MG63 (cell line): ENCODE results near the gene LILRA5. TPM values are rescaled to one million over a fixed set of nuclear protein-coding genes. Genes with fewer than 3 reads are reported as not detected.
"Not testable (repeated sequence)": the region's sequence is repeated elsewhere in the genome, so short reads cannot be mapped to it uniquely, and the experiment has no call there.

Source experiments
- DNase-seq: peaks from one replicate; pipeline ENCODE4 v3.0.0-alpha.2; 2020
- H3K27me3 ChIP-seq: fragments of 250-450 bp; sonication (Bioruptor Pico); 2 replicates; pipeline ENCODE4 v1.5.1; 2020; ENCODE audit warnings: mild to moderate bottlenecking, moderate library complexity
- H3K36me3 ChIP-seq: fragments of 250-450 bp; sonication (Bioruptor Pico); 2 replicates; pipeline ENCODE4 v1.5.1; 2020; ENCODE audit warnings: mild to moderate bottlenecking, moderate library complexity
- H3K4me3 ChIP-seq: fragments of 250-450 bp; sonication (Bioruptor Pico); 2 replicates; pipeline ENCODE4 v1.5.1; 2020; ENCODE audit warnings: mild to moderate bottlenecking, moderate library complexity
- H3K9me3 ChIP-seq: fragments of 250-450 bp; sonication (Bioruptor Pico); 2 replicates; pipeline ENCODE4 v1.5.1; 2020; ENCODE audit warnings: mild to moderate bottlenecking, moderate library complexity
- total RNA-seq: library from RNA; depleted of rRNA; stranded (reverse); fragments of >200 nt; shearing (Covaris generic); gene quantifications from 2 replicates; pipeline ENCODE4 v1.2.3, GENCODE V29; 2014; ENCODE audit warnings: low replicate concordance; rRNA removed

The LILRA5 gene
- total RNA-seq: not detected in 2 replicates

GRCh38 chr19:54312436-54313377, at the start of gene LILRA5:
LILRA5 (minus strand) TSS chr19:54313166; CDS start chr19:54313019, 147 bp downstream.
- H3K4me3 ChIP-seq: no peak within 1 kb of the TSS
- no peaks in the 10 kb centered on the region for H3K36me3 ChIP-seq
- H3K27me3 ChIP-seq: peaks cover 32% of the 10 kb centered on the region
- no peak for DNase-seq
- H3K9me3 ChIP-seq: no peaks in the 10 kb centered on the region

DNA sequence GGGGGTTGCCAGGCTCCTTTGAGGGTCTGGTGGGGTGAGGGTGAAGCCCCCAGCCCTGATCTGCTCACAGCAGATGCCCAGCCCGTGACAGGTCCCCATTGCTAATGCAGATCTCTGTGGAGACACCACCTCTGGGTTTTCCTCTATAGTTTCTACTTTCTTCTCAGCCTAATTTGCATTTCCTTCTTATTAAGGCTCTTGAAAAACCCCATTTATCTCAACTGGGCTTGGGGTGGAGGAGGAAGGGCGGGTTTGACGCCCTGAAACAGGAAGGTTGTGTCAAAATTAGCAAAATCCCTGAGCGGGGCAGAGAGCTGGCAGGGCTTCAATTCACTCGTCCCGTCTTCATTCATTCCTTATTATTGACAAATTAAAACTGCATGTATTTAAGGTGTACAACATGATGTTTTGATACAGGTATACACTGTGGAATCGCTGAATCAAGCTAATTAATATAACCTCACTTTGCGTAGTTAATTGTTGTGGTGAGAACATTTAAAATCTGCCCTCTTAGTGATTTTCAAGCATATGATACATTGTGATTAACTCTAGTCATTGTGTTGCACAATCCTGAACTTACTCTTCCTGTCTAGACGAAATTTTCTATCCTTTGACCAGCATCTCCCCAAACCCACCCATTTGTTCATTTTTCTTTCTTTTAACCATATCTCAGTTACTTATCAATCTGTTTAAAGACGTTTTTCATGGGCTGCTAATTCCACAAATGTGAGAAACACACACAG, 48.9 kb upstream of the LILRA5 start:
- not testable (repeated sequence) for H3K36me3 ChIP-seq

GRCh38 chr19:54359149-54359820, 46.3 kb upstream of the LILRA5 start:
- DNase-seq, H3K36me3 ChIP-seq, H3K27me3 ChIP-seq, H3K9me3 ChIP-seq, H3K4me3 ChIP-seq: not testable (repeated sequence)

More for the DNA sequence above, 48.9 kb upstream of the LILRA5 start:
- peaks cover 18% of the 10 kb centered on the region for H3K27me3 ChIP-seq
- not testable (repeated sequence) for H3K9me3 ChIP-seq, H3K4me3 ChIP-seq, DNase-seq

GRCh38 chr19:54357381-54357780, 44.4 kb upstream of the LILRA5 start:
- no peak for DNase-seq
- Histone ChIP-seq H3K4me3 (no peak overlapping the region), H3K27me3 (peaks cover 11% of the 10 kb centered on the region; the same call in 1 of the 2 replicates), H3K36me3 (no peaks in the 10 kb centered on the region), H3K9me3 (no peaks in the 10 kb centered on the region)

GRCh38 chr19:54356444-54357056, 43.6 kb upstream of the LILRA5 start:
- Histone ChIP-seq H3K27me3 (peaks cover 12% of the 10 kb centered on the region; the same call in 1 of the 2 replicates), H3K4me3 (no peak overlapping the region), H3K9me3 (no peaks in the 10 kb centered on the region), H3K36me3 (no peaks in the 10 kb centered on the region)
- no peak for DNase-seq

GRCh38 chr19:54355675-54356074, 42.7 kb upstream of the LILRA5 start:
- Histone ChIP-seq H3K4me3 (no peak overlapping the region), H3K9me3 (no peaks in the 10 kb centered on the region), H3K36me3 (no peaks in the 10 kb centered on the region), H3K27me3 (peaks cover 20% of the 10 kb centered on the region; the same call in 1 of the 2 replicates)
- no peak for DNase-seq

DNA sequence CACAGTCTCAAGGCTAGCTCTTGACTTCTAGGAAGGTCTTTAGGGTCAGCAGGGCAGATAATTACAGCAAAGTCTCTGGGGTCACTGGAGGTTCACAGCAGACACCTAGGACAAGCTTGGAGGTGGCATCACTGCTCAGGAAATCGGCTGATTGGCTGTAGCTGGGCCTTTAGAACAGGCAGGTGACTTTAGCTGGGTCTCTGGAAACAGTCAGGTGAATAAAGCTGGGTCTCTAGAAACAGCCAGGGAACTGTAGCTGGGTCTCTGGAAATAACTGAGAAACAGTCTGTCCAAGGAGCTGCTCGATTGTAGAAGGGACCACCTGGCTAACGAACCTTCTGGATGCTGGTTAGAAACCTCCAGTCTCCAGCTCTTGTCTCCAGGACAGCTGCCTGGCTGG, 41.8 kb upstream of the LILRA5 start:
- DNase-seq: no peak
- Histone ChIP-seq H3K27me3 (peaks cover 27% of the 10 kb centered on the region), H3K9me3 (no peaks in the 10 kb centered on the region), H3K4me3 (no peak overlapping the region), H3K36me3 (no peaks in the 10 kb centered on the region)

GRCh38 chr19:54352546-54352945, 39.6 kb upstream of the LILRA5 start:
- no peak for DNase-seq
- Histone ChIP-seq H3K4me3 (no peak overlapping the region), H3K9me3 (no peaks in the 10 kb centered on the region), H3K27me3 (peaks cover 30% of the 10 kb centered on the region), H3K36me3 (no peaks in the 10 kb centered on the region)

DNA sequence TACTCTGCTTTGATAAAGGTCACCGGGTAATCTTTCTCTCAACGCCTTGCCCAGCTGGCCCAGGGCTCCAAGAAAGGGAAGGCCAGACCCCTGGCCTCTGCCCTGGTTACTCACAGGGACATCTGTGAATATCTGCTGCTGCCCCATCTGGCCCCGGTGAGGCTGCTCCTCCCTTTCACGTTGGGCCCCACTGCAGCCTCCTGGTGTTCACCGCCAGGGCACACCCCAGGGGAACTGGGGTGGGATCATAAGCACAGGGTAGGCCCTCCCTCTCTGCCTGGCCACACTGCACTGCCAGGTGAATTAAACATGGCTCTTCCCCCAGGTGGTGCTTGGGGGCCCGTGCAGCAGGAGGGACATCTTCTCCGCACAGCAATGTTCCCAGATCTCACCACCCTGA, 39.1 kb upstream of the LILRA5 start:
- DNase-seq: no peak
- Histone ChIP-seq H3K9me3 (no peaks in the 10 kb centered on the region), H3K27me3 (peaks cover 35% of the 10 kb centered on the region)

GRCh38 chr19:54351474-54351873, 38.5 kb upstream of the LILRA5 start:
- Histone ChIP-seq H3K9me3 (no peaks in the 10 kb centered on the region), H3K4me3 (no peak overlapping the region), H3K36me3 (no peaks in the 10 kb centered on the region), H3K27me3 (peaks cover 35% of the 10 kb centered on the region)
- no peak for DNase-seq

More for the DNA sequence above, 39.1 kb upstream of the LILRA5 start:
- Histone ChIP-seq H3K4me3 (no peak overlapping the region), H3K36me3 (no peaks in the 10 kb centered on the region)

- Histone ChIP-seq H3K36me3 (no peaks in the 10 kb centered on the region), H3K9me3 (no peaks in the 10 kb centered on the region), H3K4me3 (no peak overlapping the region), H3K27me3 (peaks cover 33% of the 10 kb centered on the region)
- DNase-seq: no peak
Observed at GRCh38 chr19:54345938-54346386, 33.0 kb upstream of the LILRA5 start.

GRCh38 chr19:54343868-54344267, 30.9 kb upstream of the LILRA5 start:
- Histone ChIP-seq H3K36me3 (no peaks in the 10 kb centered on the region), H3K4me3 (no peak overlapping the region), H3K9me3 (no peaks in the 10 kb centered on the region), H3K27me3 (peaks cover 32% of the 10 kb centered on the region)
- DNase-seq: no peak

DNA sequence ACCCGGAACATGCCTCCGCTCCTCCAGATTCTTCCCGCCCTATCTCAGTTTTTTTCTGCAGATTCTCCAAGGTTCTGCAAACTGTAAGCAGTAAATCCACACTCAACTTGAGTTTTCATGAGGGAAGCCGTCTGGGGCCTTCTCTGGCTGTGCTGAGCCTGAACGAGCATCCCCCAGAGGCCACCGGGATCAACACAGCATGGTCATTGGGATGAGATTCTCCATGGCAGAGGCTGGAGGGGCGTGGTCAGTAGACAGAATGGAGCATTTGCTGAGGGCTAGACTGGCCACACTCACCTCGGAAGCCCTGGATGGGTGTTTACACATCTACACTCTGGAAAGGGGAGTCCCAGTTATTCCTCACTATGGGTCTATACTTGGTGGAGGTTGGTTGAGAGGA, 28.3 kb upstream of the LILRA5 start:
- H3K27me3 ChIP-seq: peaks cover 23% of the 10 kb centered on the region

GRCh38 chr19:54339646-54340358, 26.8 kb upstream of the LILRA5 start:
- no peak overlapping the region for H3K4me3 ChIP-seq
- peaks cover 18% of the 10 kb centered on the region for H3K27me3 ChIP-seq
- no peak for DNase-seq
- H3K36me3 ChIP-seq: no peaks in the 10 kb centered on the region
- no peaks in the 10 kb centered on the region for H3K9me3 ChIP-seq

More for the DNA sequence above, 28.3 kb upstream of the LILRA5 start:
- no peak overlapping the region for H3K4me3 ChIP-seq
- no peaks in the 10 kb centered on the region for H3K36me3 ChIP-seq
- DNase-seq: no peak
- no peaks in the 10 kb centered on the region for H3K9me3 ChIP-seq

- Histone ChIP-seq H3K9me3 (no peaks in the 10 kb centered on the region), H3K27me3 (peaks cover 12% of the 10 kb centered on the region), H3K4me3 (no peak overlapping the region), H3K36me3 (no peaks in the 10 kb centered on the region)
- DNase-seq: no peak
Observed at GRCh38 chr19:54338521-54338920, 25.6 kb upstream of the LILRA5 start.

GRCh38 chr19:54337858-54338230, 24.9 kb upstream of the LILRA5 start:
- H3K27me3 ChIP-seq: peaks cover 12% of the 10 kb centered on the region
- no peak overlapping the region for H3K4me3 ChIP-seq
- no peak for DNase-seq

More at GRCh38 chr19:54337858-54338230, 24.9 kb upstream of the LILRA5 start:
- H3K36me3 ChIP-seq: no peaks in the 10 kb centered on the region
- no peaks in the 10 kb centered on the region for H3K9me3 ChIP-seq
